GM13977 (cell line): ENCODE results near the gene COTL1.

Experiments
- DNase-seq: peaks from one replicate; pipeline ENCODE4 v3.0.0; 2012; ENCODE audit warnings: low spot score
- CTCF ChIP-seq: IDR thresholded peaks from 2 replicates; pipeline ENCODE4 v1.5.1; 2012; ENCODE audit warnings: mild to moderate bottlenecking, control low read depth; ENCODE audit not compliant: insufficient read depth; ENCODE audit errors: extremely low read depth, missing control alignments
- in situ Hi-C: fragments of 300-500 bp; cut with MboI; formaldehyde crosslinking; loops from one replicate; pipeline ENCODE4 v1.12.0; 2022; ENCODE audit warnings: low sequenced_read_pairs, low pct_unique_long_range_greater_than_20kb, mixed read lengths, inconsistent platforms; ENCODE audit not compliant: unreplicated experiment

The COTL1 gene

GRCh38 chr16:84535851-84536250 is 82.0 kb downstream of the COTL1 start:
- DNase-seq, result no peak
- no peak for TF ChIP-seq CTCF
- in situ Hi-C loops, result no loop called here

DNA sequence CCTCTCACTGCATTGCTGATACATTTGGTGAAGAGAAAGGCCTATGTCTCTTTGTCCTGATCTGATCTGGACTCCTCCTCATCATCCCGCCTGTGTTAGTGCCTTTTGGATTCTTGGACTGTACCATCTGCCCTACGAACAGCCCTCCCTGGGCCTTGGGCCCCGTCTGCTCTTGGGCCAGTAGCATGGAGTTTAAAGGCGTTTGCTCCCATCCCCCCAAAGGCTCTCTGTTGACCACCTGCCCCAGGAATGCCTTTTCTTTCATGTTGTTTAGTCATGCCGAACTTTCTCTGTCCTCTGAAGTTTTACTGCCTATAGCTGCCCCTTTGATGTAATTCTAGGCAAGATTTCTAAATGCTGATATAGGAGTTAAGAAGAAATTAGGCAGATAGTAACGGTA is 82.5 kb downstream of the COTL1 start:
- no peak for DNase-seq
- in situ Hi-C loops, result no loop called here
- no peak for TF ChIP-seq CTCF

- no peak for DNase-seq
- no peak for TF ChIP-seq CTCF
- in situ Hi-C loops, result no loop called here
Measured at GRCh38 chr16:84534815-84535214, 83.1 kb downstream of the COTL1 start.

GRCh38 chr16:84532855-84533486 is 84.9 kb downstream of the COTL1 start:
- TF ChIP-seq CTCF, result no peak
- in situ Hi-C loops, result no loop called here
- DNase-seq, result no peak

DNA sequence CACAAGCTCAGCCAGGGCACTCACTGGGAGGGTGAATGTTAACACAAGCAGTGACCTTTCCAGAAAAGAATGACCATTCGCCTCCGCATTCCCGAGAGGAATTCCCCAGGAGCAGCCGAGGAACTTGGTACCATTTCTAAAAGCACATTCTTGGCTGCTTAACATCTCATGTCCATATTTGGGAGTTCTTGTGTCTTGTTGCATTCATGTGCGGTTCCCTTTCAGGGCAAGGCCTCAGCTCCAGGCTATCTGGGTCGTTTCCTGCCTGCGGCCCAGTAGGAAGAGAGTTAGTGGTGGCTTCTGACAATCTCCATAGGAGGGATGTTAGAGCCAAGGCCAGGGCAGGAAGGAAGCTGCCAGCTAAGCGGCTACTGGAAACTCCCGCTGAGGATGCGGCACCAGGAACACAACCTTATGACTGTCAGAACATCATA is 85.6 kb downstream of the COTL1 start:
- no peak for DNase-seq
- in situ Hi-C loops, result no loop called here
- TF ChIP-seq CTCF, result no peak

DNA sequence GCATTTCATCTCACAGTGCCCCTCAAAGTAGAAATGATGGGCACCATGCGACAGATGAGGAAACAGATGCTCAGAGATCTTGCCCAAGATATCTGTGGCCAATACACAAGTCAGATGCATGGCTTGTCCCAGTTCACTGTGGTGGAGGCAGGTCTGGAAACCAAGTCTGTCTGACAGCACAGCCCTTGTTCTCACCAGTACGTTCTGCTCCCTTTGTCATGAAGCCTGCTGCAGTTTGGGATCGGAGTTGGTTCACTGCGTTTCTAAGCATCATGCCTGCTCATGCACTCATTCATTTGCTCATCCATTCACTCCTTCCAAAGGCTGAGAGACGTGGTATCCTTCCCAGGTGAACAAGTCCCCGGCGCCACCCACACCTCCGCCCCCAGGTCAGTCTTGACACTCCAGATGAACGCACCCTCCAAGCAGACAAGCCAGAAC is 86.2 kb downstream of the COTL1 start:
- no peak for TF ChIP-seq CTCF
- in situ Hi-C loops, result no loop called here
- DNase-seq, result no peak
